K562 (cell line): ENCODE results near the gene CHRNG. TPM values are rescaled to one million over a fixed set of nuclear protein-coding genes. Genes with fewer than 3 reads are reported as not detected.

ENCODE experiments used
- ATAC-seq: fragments of 200-7000 bp; cut with Tn5 transposase; 3 replicates; pipeline ENCODE4 v1.9.1; 2020; ENCODE audit warnings: moderate library complexity
- BruUV-seq: library from RNA; stranded (reverse); fragments of 400-500 nt; replicated peaks from 2 replicates; lab custom pipeline; 2021; lab: Mats Ljungman, UMichigan
- CTCF ChIA-PET: fragments of 300-600 bp; formaldehyde crosslinking; extraction: SDS; loops from one replicate; lab custom pipeline; 2021; ENCODE audit warnings: low intra/inter-chr PET ratio; lab: Yijun Ruan, JAX
- POLR2A ChIA-PET: fragments of 300-600, 350-650 bp; sonication (Branson Sonifier 250); formaldehyde crosslinking; extraction: SDS; loops from one replicate; lab custom pipeline; 2021; ENCODE audit warnings: antibody characterized with exemption, inconsistent platforms; lab: Yijun Ruan, JAX
- DNase-seq, 4 experiments: peaks; one replicate each; pipeline versions ENCODE4 v3.0.0 to v3.0.0-alpha.2; 2011 to 2018; ENCODE audit warnings: low spot score in 3 of 4, mixed read lengths in 3 of 4; ENCODE audit errors: extremely low read depth in 1 of 4
- FAIRE-seq: peaks from 2 replicates; lab custom pipeline; 2011; peaks lifted over from hg19 to GRCh38; lab: Jason Lieb, UNC
- H2AFZ ChIP-seq: 2 replicates; pipeline ENCODE4 v1.6.0; 2011; ENCODE audit warnings: low read depth, low read length, control low read depth, inconsistent platforms
- H3K27ac ChIP-seq: fragments of 200-600 bp; 3 replicates; pipeline ENCODE4 v1.8.0; 2011; ENCODE audit warnings: low read depth, mild to moderate bottlenecking, control low read depth, inconsistent platforms, low read length, moderate library complexity, mixed read lengths; ENCODE audit errors: extremely low read depth
- H3K27me3 ChIP-seq, 2 experiments: fragments of 300-600 bp in 1 of 2; 2 replicates in 1 of 2; 3 replicates in 1 of 2; pipeline versions ENCODE4 v1.6.0 to v1.8.0; 2011; ENCODE audit warnings: inconsistent platforms in 2 of 2, low read length in 2 of 2, mild to moderate bottlenecking in 1 of 2, mixed read lengths in 1 of 2, moderate library complexity in 1 of 2; ENCODE audit not compliant: control insufficient read depth in 2 of 2, insufficient read depth in 2 of 2
- H3K36me3 ChIP-seq: fragments of 300-600 bp; 3 replicates; pipeline ENCODE4 v1.8.0; 2011; ENCODE audit warnings: mild to moderate bottlenecking, low read length, inconsistent platforms; ENCODE audit not compliant: control insufficient read depth, insufficient read depth
- H3K4me1 ChIP-seq, 2 experiments: fragments of 200-600 bp in 1 of 2; replicated peaks in 1 of 2; 2 replicates in 1 of 2; 3 replicates in 1 of 2; pipeline versions ENCODE4 v1.5.1 to v1.8.0; 2011; ENCODE audit warnings: inconsistent platforms in 2 of 2, low read length in 2 of 2, mild to moderate bottlenecking in 1 of 2, mixed read lengths in 1 of 2, moderate library complexity in 1 of 2; ENCODE audit not compliant: control insufficient read depth in 2 of 2, insufficient read depth in 2 of 2
- H3K4me2 ChIP-seq: 2 replicates; pipeline ENCODE4 v1.6.1; 2011; ENCODE audit warnings: low read length, control low read depth, inconsistent platforms, mixed read lengths; ENCODE audit not compliant: insufficient read depth
- H3K4me3 ChIP-seq: fragments of 200-600 bp; sonication (generic), shearing (Covaris generic); 2 replicates; pipeline ENCODE4 v1.5.1; 2016; ENCODE audit warnings: control low read depth, inconsistent platforms
- H3K79me2 ChIP-seq: fragments of 200-600 bp; 3 replicates; pipeline ENCODE4 v1.8.0; 2011; ENCODE audit warnings: low read length, inconsistent platforms; ENCODE audit not compliant: control insufficient read depth, insufficient read depth
- H3K9ac ChIP-seq, 2 experiments: 2 replicates each; pipeline versions ENCODE4 v1.6.0 to v1.6.1; 2011; ENCODE audit warnings: low read depth in 2 of 2, low read length in 2 of 2, control low read depth in 1 of 2, inconsistent platforms in 1 of 2, mild to moderate bottlenecking in 1 of 2, mixed read lengths in 1 of 2; ENCODE audit not compliant: insufficient read depth in 1 of 2
- H3K9me1 ChIP-seq: one replicate; pipeline ENCODE4 v1.6.0; 2011; ENCODE audit warnings: inconsistent platforms, mild to moderate bottlenecking, low read length, moderate library complexity; ENCODE audit not compliant: control insufficient read depth, insufficient read depth
- H3K9me3 ChIP-seq: replicated peaks from 2 replicates; pipeline ENCODE4 v1.5.1; 2011; ENCODE audit warnings: low read depth, low read length, inconsistent platforms; ENCODE audit not compliant: control insufficient read depth, insufficient read depth
- H4K20me1 ChIP-seq: replicated peaks from 2 replicates; pipeline ENCODE4 v1.6.1; 2011; ENCODE audit warnings: low read length, inconsistent platforms, mixed read lengths; ENCODE audit not compliant: control insufficient read depth, insufficient read depth
- EZH2 ChIP-seq: IDR thresholded peaks from 2 replicates; pipeline ENCODE4 v1.6.1; 2012; ENCODE audit warnings: low read depth, mild to moderate bottlenecking, inconsistent platforms, low read length, borderline replicate concordance
- RBM25 ChIP-seq: fragments of 200-400 bp; formaldehyde crosslinking; IDR thresholded peaks from 2 replicates; pipeline ENCODE4 v1.6.1; 2018; ENCODE audit warnings: low read length, low read depth, moderate library complexity; ENCODE audit not compliant: severe bottlenecking
- U2AF2 ChIP-seq: fragments of 200-400 bp; formaldehyde crosslinking; optimal IDR thresholded peaks from 2 replicates; pipeline ENCODE3; 2017; ENCODE audit warnings: low read depth, mild to moderate bottlenecking, low read length
- WGBS: fragments of 100-300 bp; shearing (Covaris generic); methylation state at CpG from one replicate; pipeline ENCODE4 v1.1.6; 2016; ENCODE audit warnings: low coverage, mixed read lengths; ENCODE audit not compliant: insufficient coverage; ENCODE audit errors: missing lambda C conversion rate; 5-methylcytosine and 5-hydroxymethylcytosine counted together
- in situ Hi-C: fragments of 300-500 bp; cut with MboI; formaldehyde crosslinking; loops from 4 replicates; pipeline ENCODE4 v1.15.0; 2018; ENCODE audit warnings: inconsistent platforms, mixed read lengths
- intact Hi-C: fragments of 100-400 bp; cut with micrococcal nuclease; formaldehyde crosslinking; loops from 2 replicates; pipeline ENCODE4 v1.14.2; 2022
- polyA plus RNA-seq, 8 experiments: library from polyadenylated mRNA; depleted of rRNA in 4 of 8; stranded (reverse) in 5 of 8; unstranded in 3 of 8; fragments of >200 nt; fragmentation: Nextera tagmentation in 2 of 8; fragmentation: Illumina TruSeq in 1 of 8; extraction: Ambion mirVana in 2 of 8; extraction: Trizol in 1 of 8; gene quantifications; 2 replicates each; pipeline versions ENCODE4 v1.2.1 to v1.2.3, GENCODE V29; 2011 to 2014; ENCODE audit warnings: inconsistent platforms in 1 of 8, missing spikeins in 1 of 8
- total RNA-seq, 7 experiments: library from RNA; depleted of rRNA in 6 of 7; stranded (reverse); fragments of >200 nt in 6 of 7; fragmentation: Illumina TruSeq in 2 of 7; extraction: Trizol in 2 of 7; gene quantifications; 2 replicates each; pipeline versions ENCODE4 v1.2.1 to v1.2.3, GENCODE V29; 2011 to 2021; ENCODE audit warnings: low replicate concordance in 1 of 7
- TF ChIP-seq, protein P1 (sequence below): sonication (generic); formaldehyde crosslinking; IDR thresholded peaks from 2 replicates; pipeline ENCODE4 v1.8.1; 2023; ENCODE audit warnings: mild to moderate bottlenecking, missing genetic modification reagents
- TF ChIP-seq, protein P2 (sequence below): fragments of 450-650 bp; formaldehyde crosslinking; IDR thresholded peaks from 2 replicates; pipeline ENCODE4 v1.4.0; 2020; ENCODE audit warnings: mild to moderate bottlenecking, mixed read lengths
- TF ChIP-seq, protein P3 (sequence below): sonication (generic); formaldehyde crosslinking; IDR thresholded peaks from 2 replicates; pipeline ENCODE4 v1.8.0; 2022; ENCODE audit warnings: mild to moderate bottlenecking, missing genetic modification reagents

The CHRNG gene
- total and polyA plus RNA-seq, 9 of the 15 experiments (the other 6 are each of a cell fraction or from before 2014, with no cell fraction given) = not detected

DNA sequence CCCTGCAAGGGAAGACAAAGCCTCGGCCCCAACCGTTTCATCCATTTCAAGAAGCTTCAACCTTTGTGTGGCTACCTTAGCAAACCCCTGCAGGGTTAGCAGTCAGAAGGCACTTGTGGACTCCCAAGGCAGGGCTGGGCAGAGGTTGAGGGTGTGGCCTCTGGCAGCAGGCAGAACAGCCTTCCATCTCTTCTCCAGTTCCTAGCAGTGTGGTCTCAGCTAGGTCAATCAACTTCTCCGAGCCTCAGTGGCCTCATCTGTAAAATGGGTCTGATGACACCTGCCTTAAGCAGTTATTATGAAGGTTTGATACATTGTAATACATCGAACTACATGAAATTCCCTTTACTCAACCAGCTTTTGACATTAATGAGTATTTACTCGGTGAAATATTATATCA, 26.1 kb upstream of the CHRNG start:
- no TSS peak for BruUV-seq
- H3K36me3 ChIP-seq = no peaks in the 10 kb centered on the region
- in situ Hi-C loops = loop anchor here (10.0 kb wide), 1 partner anchor 609 kb away; no protein-coding TSS in a partner anchor
- no peak overlapping the region for H3K4me2 ChIP-seq
- POLR2A ChIA-PET = interaction anchor here (0.6 kb wide), 1 partner anchor 329 kb away, joined by 3 read pairs; no protein-coding TSS in a partner anchor
- intact Hi-C loops = no loop called here
- H3K9me1 ChIP-seq = no peaks in the 10 kb centered on the region
- no peak for DNase-seq
- no peak for ATAC-seq
- no peaks in the 10 kb centered on the region for H3K79me2 ChIP-seq
- no peak overlapping the region for H3K4me3 ChIP-seq
- no peaks in the 10 kb centered on the region for H3K4me1 ChIP-seq
- TF ChIP-seq EZH2 = no peak
- peak; percentile 83 for TF ChIP-seq RBM25
- no peak for TF ChIP-seq U2AF2
- TF ChIP-seq, protein P1, sequence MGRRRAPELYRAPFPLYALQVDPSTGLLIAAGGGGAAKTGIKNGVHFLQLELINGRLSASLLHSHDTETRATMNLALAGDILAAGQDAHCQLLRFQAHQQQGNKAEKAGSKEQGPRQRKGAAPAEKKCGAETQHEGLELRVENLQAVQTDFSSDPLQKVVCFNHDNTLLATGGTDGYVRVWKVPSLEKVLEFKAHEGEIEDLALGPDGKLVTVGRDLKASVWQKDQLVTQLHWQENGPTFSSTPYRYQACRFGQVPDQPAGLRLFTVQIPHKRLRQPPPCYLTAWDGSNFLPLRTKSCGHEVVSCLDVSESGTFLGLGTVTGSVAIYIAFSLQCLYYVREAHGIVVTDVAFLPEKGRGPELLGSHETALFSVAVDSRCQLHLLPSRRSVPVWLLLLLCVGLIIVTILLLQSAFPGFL (CRISPR knock-in tag) = no peak
- TF ChIP-seq, protein P2, sequence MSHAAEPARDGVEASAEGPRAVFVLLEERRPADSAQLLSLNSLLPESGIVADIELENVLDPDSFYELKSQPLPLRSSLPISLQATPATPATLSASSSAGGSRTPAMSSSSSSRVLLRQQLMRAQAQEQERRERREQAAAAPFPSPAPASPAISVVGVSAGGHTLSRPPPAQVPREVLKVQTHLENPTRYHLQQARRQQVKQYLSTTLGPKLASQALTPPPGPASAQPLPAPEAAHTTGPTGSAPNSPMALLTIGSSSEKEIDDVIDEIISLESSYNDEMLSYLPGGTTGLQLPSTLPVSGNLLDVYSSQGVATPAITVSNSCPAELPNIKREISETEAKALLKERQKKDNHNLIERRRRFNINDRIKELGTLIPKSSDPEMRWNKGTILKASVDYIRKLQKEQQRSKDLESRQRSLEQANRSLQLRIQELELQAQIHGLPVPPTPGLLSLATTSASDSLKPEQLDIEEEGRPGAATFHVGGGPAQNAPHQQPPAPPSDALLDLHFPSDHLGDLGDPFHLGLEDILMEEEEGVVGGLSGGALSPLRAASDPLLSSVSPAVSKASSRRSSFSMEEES (CRISPR knock-in tag) = no peak
- TF ChIP-seq, protein P3, sequence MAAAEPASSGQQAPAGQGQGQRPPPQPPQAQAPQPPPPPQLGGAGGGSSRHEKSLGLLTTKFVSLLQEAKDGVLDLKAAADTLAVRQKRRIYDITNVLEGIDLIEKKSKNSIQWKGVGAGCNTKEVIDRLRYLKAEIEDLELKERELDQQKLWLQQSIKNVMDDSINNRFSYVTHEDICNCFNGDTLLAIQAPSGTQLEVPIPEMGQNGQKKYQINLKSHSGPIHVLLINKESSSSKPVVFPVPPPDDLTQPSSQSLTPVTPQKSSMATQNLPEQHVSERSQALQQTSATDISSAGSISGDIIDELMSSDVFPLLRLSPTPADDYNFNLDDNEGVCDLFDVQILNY = no peak
- 4% methylated on average over 3 of the region's 5 CpGs for WGBS
- H3K27me3 ChIP-seq = peaks cover 0 to 48% of the 10 kb centered on the region in 2 experiments; a peak in 2 of 5 replicates
- FAIRE-seq = no peak
- no peaks in the 10 kb centered on the region for H4K20me1 ChIP-seq
- no peak overlapping the region for H3K9ac ChIP-seq
- no peaks in the 10 kb centered on the region for H3K9me3 ChIP-seq
- no peak overlapping the region for H3K27ac ChIP-seq
- CTCF ChIA-PET = no interaction called here
- no peak overlapping the region for H2AFZ ChIP-seq
